ENCODE data around the gene GNB1L. TPM values are rescaled to one million over a fixed set of nuclear protein-coding genes. Genes with fewer than 3 reads are reported as not detected.
"Not testable (repeated sequence)": the region's sequence is repeated elsewhere in the genome, so short reads cannot be mapped to it uniquely, and the experiment has no call there.

Gene GNB1L
- total RNA-seq, 1 donor from 2014 or later, result 13.8 TPM

GRCh38 chr22:19793661-19794310, 60.9 kb downstream of the GNB1L start:
- Mint-ChIP-seq H3K27ac (ENCODE audit: unreplicated experiment) (no peak overlapping the region), H3K4me1 (peaks cover 27% of the 10 kb centered on the region), H3K4me3 (no peak overlapping the region), H3K27me3 (ENCODE audit: low read depth) (no peaks in the 10 kb centered on the region), H3K9me3 (peaks cover 10% of the 10 kb centered on the region), H3K36me3 (ENCODE audit: low read depth) (peaks cover 31% of the 10 kb centered on the region)
- no peak for TF ChIP-seq CTCF (conservative IDR thresholded peaks at IDR 0.05)
- no peak for DNase-seq (ENCODE audit: low read depth, low spot score)

- no peak overlapping the region for H3K27ac Mint-ChIP-seq (ENCODE audit: unreplicated experiment)
Observed at GRCh38 chr22:19793161-19793560, 61.5 kb downstream of the GNB1L start.

GRCh38 chr22:19792383-19792896, 62.2 kb downstream of the GNB1L start:
- DNase-seq (ENCODE audit: low read depth, low spot score); H3K27me3 Mint-ChIP-seq (ENCODE audit: low read depth); H3K27ac Mint-ChIP-seq (ENCODE audit: unreplicated experiment); H3K4me3 Mint-ChIP-seq: not testable (repeated sequence)
- Mint-ChIP-seq H3K9me3 (peaks cover 10% of the 10 kb centered on the region), H3K4me1 (peaks cover 27% of the 10 kb centered on the region), H3K36me3 (ENCODE audit: low read depth) (peaks cover 31% of the 10 kb centered on the region)

More at GRCh38 chr22:19793161-19793560, 61.5 kb downstream of the GNB1L start:
- Mint-ChIP-seq H3K36me3 (ENCODE audit: low read depth) (peaks cover 31% of the 10 kb centered on the region), H3K4me3 (no peak overlapping the region), H3K4me1 (peaks cover 27% of the 10 kb centered on the region), H3K9me3 (peaks cover 10% of the 10 kb centered on the region), H3K27me3 (ENCODE audit: low read depth) (no peaks in the 10 kb centered on the region)
- TF ChIP-seq CTCF (conservative IDR thresholded peaks at IDR 0.05), result no peak
- DNase-seq (ENCODE audit: low read depth, low spot score), result no peak

GRCh38 chr22:19791894-19792293, 62.8 kb downstream of the GNB1L start:
- TF ChIP-seq CTCF (conservative IDR thresholded peaks at IDR 0.05), result no peak
- DNase-seq (ENCODE audit: low read depth, low spot score), result no peak
- peaks cover 31% of the 10 kb centered on the region for H3K36me3 Mint-ChIP-seq (ENCODE audit: low read depth)
- H3K27me3 Mint-ChIP-seq (ENCODE audit: low read depth), result no peaks in the 10 kb centered on the region
- H3K4me3 Mint-ChIP-seq, result no peak overlapping the region
- peaks cover 25% of the 10 kb centered on the region for H3K4me1 Mint-ChIP-seq
- peaks cover 10% of the 10 kb centered on the region for H3K9me3 Mint-ChIP-seq
- no peak overlapping the region for H3K27ac Mint-ChIP-seq (ENCODE audit: unreplicated experiment)

- Mint-ChIP-seq H3K4me3 (no peak overlapping the region), H3K9me3 (peaks cover 10% of the 10 kb centered on the region), H3K36me3 (ENCODE audit: low read depth) (peaks cover 31% of the 10 kb centered on the region), H3K4me1 (peaks cover 19% of the 10 kb centered on the region), H3K27me3 (ENCODE audit: low read depth) (no peaks in the 10 kb centered on the region), H3K27ac (ENCODE audit: unreplicated experiment) (no peak overlapping the region)
- no peak for DNase-seq (ENCODE audit: low read depth, low spot score)
- no peak for TF ChIP-seq CTCF (conservative IDR thresholded peaks at IDR 0.05)
Observed at GRCh38 chr22:19791243-19791642, 63.4 kb downstream of the GNB1L start.

GRCh38 chr22:19789828-19790227, 64.8 kb downstream of the GNB1L start:
- Mint-ChIP-seq H3K9me3 (peaks cover 10% of the 10 kb centered on the region), H3K4me3 (no peak overlapping the region), H3K36me3 (ENCODE audit: low read depth) (peaks cover 31% of the 10 kb centered on the region), H3K4me1 (peaks cover 5% of the 10 kb centered on the region), H3K27me3 (ENCODE audit: low read depth) (no peaks in the 10 kb centered on the region), H3K27ac (ENCODE audit: unreplicated experiment) (no peak overlapping the region)
- no peak for TF ChIP-seq CTCF (conservative IDR thresholded peaks at IDR 0.05)
- no peak for DNase-seq (ENCODE audit: low read depth, low spot score)

Measured in neural crest cell (in vitro differentiated cells).